HEK293 (cell line): Measurements from ENCODE around the gene DISC1.

Experiments used
- CTCF ChIP-seq: fragments of 450-650 bp; formaldehyde crosslinking; IDR thresholded peaks from 2 replicates; pipeline ENCODE4 v1.5.1; 2016; ENCODE audit warnings: missing biosample characterization, missing genetic modification characterization
- MYNN ChIP-seq: fragments of 450-650 bp; formaldehyde crosslinking; IDR thresholded peaks from 2 replicates; pipeline ENCODE4 v1.5.1; 2016; ENCODE audit warnings: missing biosample characterization, missing genetic modification characterization, borderline replicate concordance
- ZBTB44 ChIP-seq: fragments of 450-650 bp; IDR thresholded peaks from 2 replicates; pipeline ENCODE4 v1.5.1; 2018; ENCODE audit warnings: missing biosample characterization, mild to moderate bottlenecking, missing genetic modification characterization
- ZFP3 ChIP-seq: fragments of 450-650 bp; formaldehyde crosslinking; IDR thresholded peaks from 2 replicates; pipeline ENCODE4 v1.5.1; 2016; ENCODE audit warnings: low read depth, missing biosample characterization, missing genetic modification characterization
- ZNF19 ChIP-seq: fragments of 450-650 bp; formaldehyde crosslinking; IDR thresholded peaks from 2 replicates; pipeline ENCODE4; 2016; ENCODE audit warnings: missing biosample characterization, missing genetic modification characterization, low read depth
- ZNF777 ChIP-seq: fragments of 450-650 bp; formaldehyde crosslinking; IDR thresholded peaks from 2 replicates; pipeline ENCODE4 v1.5.1; 2017; ENCODE audit warnings: missing biosample characterization, missing genetic modification characterization, borderline replicate concordance

GRCh38 chr1:231708394-231708793 lies 81.8 kb downstream of the DISC1 start:
- TF ChIP-seq ZBTB44 (tag by site-specific recombination) (no peak), ZNF19 (tag by site-specific recombination) (no peak), ZNF777 (no peak), ZFP3 (tag by site-specific recombination) (no peak), CTCF (tag by site-specific recombination) (no peak), MYNN (no peak)
